Neural crest cell (in vitro differentiated cells): ENCODE results near the gene NSA2. TPM values are rescaled to one million over a fixed set of nuclear protein-coding genes. Genes with fewer than 3 reads are reported as not detected.

Experiments used
- DNase-seq: peaks from one replicate; pipeline ENCODE4 v3.0.0; 2021; ENCODE audit warnings: low read depth, mixed read lengths, low spot score
- H3K27ac Mint-ChIP-seq: one replicate; pipeline ENCODE4 v1.8.0; 2021; ENCODE audit warnings: mild to moderate bottlenecking, mixed read lengths; ENCODE audit not compliant: unreplicated experiment
- H3K27me3 Mint-ChIP-seq: 2 replicates; pipeline ENCODE4 v1.8.0; 2021; ENCODE audit warnings: low read depth, mild to moderate bottlenecking, mixed read lengths
- H3K36me3 Mint-ChIP-seq: 2 replicates; pipeline ENCODE4 v1.8.0; 2021; ENCODE audit warnings: low read depth, mild to moderate bottlenecking, mixed read lengths
- H3K4me1 Mint-ChIP-seq: 2 replicates; pipeline ENCODE4 v1.8.0; 2021; ENCODE audit warnings: mixed read lengths
- H3K4me3 Mint-ChIP-seq: one replicate; pipeline ENCODE4 v1.8.0; 2021; ENCODE audit warnings: mild to moderate bottlenecking, mixed read lengths
- H3K9me3 Mint-ChIP-seq: 2 replicates; pipeline ENCODE4 v1.8.0; 2021; ENCODE audit warnings: mixed read lengths
- long read RNA-seq: library from polyadenylated mRNA; unstranded; transcript quantifications from one replicate; pipeline ENCODE4 v2.0.0, GENCODE V29; 2020
- total RNA-seq: library from RNA; stranded (reverse); gene quantifications from 2 replicates; pipeline ENCODE4 v1.2.1, GENCODE V29; 2021
- TF ChIP-seq, protein P1 (sequence below): fragments of 200-600 bp; sonication (generic); conservative IDR thresholded peaks from 2 replicates; pipeline ENCODE4 v1.5.0; 2021; ENCODE audit warnings: antibody characterized with exemption, mild to moderate bottlenecking

NSA2 gene
- 77.1 and 80.2 TPM in 2 replicates for total RNA-seq
- long read RNA-seq, full-length matches to known transcripts = 5 of 11 reads
- long read RNA-seq, partial matches to known transcripts = 6 of 11 reads
- long read RNA-seq, other reads (novel, unspliced or antisense) = 0 of 11 reads

DNA sequence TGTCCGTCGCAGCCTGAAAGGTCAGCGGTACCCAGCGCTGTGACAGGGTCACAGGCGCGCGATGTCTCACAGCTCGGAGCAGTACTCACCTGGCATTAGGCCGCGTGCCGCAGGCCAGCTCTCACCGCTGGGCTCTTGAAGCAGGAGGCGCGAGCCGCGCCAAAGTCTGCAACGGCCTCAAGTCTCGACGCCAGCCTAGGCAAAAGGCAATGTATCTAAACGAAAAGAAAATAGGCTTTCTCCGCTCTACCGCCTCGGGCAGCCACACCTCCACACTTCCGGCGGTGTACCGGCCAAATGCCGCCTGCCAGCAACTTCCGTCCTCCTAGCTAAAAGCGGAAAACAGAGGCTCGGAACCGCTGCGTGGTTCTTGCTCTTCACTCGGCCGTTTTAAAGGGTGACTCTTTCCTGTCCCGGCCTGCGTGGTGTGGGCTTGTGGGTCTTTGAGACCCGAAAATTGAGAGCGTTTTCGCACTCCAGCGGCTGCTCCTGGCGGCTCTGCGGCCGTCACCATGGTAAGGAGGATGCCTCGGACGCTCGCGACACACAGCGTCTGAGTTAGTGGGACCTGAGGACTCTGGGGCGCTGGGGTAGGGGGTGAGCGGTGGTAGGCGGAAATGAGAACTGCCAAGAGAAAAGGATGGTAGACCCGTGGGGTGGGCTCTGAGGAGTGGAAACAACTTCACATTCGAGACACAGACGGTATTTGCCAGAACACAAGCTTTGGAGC is at the start of gene NSA2, which contains the start of gene GFM2:
Gene NSA2, plus strand, starts transcription at position 401 of the 730 bp plus-strand sequence. Its CDS starts 112 bp downstream, at position 513.
Gene GFM2, minus strand, starts transcription at position 269 of the 730 bp plus-strand sequence. CDS start 3,375 bp downstream, outside the sequence.
- no peaks in the 10 kb centered on the region for H3K9me3 Mint-ChIP-seq
- H3K27ac Mint-ChIP-seq = peak within 1 kb of the TSS; percentile 97
- H3K27me3 Mint-ChIP-seq = no peaks in the 10 kb centered on the region
- peak within 1 kb of the TSS; percentile 100 for H3K4me3 Mint-ChIP-seq
- TF ChIP-seq, protein P1, sequence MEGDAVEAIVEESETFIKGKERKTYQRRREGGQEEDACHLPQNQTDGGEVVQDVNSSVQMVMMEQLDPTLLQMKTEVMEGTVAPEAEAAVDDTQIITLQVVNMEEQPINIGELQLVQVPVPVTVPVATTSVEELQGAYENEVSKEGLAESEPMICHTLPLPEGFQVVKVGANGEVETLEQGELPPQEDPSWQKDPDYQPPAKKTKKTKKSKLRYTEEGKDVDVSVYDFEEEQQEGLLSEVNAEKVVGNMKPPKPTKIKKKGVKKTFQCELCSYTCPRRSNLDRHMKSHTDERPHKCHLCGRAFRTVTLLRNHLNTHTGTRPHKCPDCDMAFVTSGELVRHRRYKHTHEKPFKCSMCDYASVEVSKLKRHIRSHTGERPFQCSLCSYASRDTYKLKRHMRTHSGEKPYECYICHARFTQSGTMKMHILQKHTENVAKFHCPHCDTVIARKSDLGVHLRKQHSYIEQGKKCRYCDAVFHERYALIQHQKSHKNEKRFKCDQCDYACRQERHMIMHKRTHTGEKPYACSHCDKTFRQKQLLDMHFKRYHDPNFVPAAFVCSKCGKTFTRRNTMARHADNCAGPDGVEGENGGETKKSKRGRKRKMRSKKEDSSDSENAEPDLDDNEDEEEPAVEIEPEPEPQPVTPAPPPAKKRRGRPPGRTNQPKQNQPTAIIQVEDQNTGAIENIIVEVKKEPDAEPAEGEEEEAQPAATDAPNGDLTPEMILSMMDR = no peak
- H3K36me3 Mint-ChIP-seq = peaks cover 11% of the 10 kb centered on the region
- DNase-seq = peak; percentile 89
- H3K4me1 Mint-ChIP-seq = peaks cover 29% of the 10 kb centered on the region

DNA sequence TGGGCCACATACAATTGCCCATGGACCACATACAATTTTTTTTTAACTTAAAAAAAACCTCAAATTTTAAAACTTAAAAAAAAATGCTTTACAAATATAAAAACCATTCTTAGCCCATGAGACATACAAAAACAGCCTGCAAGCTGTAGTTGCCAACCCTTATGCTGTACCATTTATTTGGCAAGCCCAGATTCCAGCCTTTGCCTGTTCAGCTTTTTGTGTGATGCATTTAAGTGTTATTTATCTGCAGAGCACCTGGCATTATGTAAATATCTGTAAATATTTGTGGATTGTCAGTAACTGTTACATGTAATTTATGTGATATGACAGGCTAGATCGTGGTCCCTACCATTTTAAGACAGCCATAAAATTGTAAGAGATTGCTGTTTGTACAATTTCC is 49.5 kb upstream of the NSA2 start:
- H3K9me3 Mint-ChIP-seq = no peaks in the 10 kb centered on the region
- no peaks in the 10 kb centered on the region for H3K27me3 Mint-ChIP-seq
- no peaks in the 10 kb centered on the region for H3K4me1 Mint-ChIP-seq
- TF ChIP-seq, protein P1 = no peak
- peaks cover 8% of the 10 kb centered on the region for H3K36me3 Mint-ChIP-seq
- H3K4me3 Mint-ChIP-seq = no peak overlapping the region
- no peak for DNase-seq
- H3K27ac Mint-ChIP-seq = no peak overlapping the region

DNA sequence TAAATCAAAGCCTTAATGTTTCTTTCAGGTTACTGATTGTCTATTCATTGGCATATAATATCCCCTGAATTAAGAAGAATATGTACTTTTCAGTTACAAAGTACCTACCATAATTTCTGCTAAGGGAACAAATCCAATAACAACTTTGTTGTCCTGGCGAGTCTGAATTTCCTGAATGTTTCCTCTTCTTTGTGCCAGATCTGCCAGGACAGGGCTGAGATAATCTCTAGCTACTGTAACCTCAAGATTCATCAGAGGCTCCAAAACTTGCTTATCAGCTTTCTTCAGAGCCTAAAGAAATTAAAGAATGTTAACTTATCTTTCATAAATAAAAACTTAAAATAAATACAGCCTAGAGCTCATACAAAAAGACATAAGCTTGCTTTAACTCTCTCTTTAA is 44.8 kb upstream of the NSA2 start:
- Mint-ChIP-seq H3K27me3 (no peaks in the 10 kb centered on the region), H3K4me3 (no peak overlapping the region), H3K9me3 (no peaks in the 10 kb centered on the region), H3K4me1 (no peaks in the 10 kb centered on the region), H3K36me3 (peaks cover 9% of the 10 kb centered on the region), H3K27ac (no peak overlapping the region)
- TF ChIP-seq, protein P1 = no peak
- no peak for DNase-seq

DNA sequence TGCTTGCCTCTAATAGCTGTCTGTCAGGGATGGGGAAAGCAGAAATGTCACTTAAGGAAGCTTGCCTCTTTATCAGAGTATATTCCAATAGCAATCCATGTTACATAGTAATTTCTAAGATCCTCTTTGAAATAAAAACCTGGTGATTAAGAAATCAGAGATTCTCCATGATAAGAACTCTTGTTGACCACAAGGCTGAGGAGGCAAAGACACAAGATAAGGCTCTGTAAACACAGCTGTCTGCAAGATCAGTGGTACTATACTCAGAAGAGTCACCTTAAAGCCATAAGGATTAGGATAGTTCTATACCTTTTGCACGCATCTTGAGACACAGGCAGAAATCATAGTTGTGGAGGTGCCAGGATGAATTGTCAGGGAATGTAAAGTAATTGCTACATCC is 41.7 kb upstream of the NSA2 start:
- no peaks in the 10 kb centered on the region for H3K27me3 Mint-ChIP-seq
- no peaks in the 10 kb centered on the region for H3K4me1 Mint-ChIP-seq
- no peak overlapping the region for H3K4me3 Mint-ChIP-seq
- no peak for DNase-seq
- TF ChIP-seq, protein P1 = no peak
- peaks cover 10% of the 10 kb centered on the region for H3K36me3 Mint-ChIP-seq
- H3K27ac Mint-ChIP-seq = no peak overlapping the region
- no peaks in the 10 kb centered on the region for H3K9me3 Mint-ChIP-seq

DNA sequence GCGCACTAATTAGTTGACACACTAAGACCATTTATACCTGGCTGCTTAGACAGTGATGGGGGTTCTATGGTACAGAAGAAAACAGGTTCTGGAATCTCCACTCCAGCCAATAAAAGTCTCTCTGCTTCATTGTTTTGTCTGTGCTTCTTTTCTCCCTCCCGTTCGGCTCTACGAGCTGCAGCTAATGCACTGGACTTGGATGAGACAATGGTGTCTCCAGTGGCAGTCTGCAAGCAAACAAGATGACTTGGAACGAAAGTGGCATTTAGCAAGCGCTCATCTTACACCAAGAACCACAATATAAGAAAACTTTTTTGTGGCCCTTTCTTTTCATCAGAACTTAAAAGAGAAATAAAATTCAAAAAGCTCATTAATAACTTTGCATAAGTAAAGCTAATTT is 30.3 kb upstream of the NSA2 start:
- no peaks in the 10 kb centered on the region for H3K4me1 Mint-ChIP-seq
- no peaks in the 10 kb centered on the region for H3K9me3 Mint-ChIP-seq
- no peak overlapping the region for H3K27ac Mint-ChIP-seq
- H3K27me3 Mint-ChIP-seq = no peaks in the 10 kb centered on the region
- TF ChIP-seq, protein P1 = no peak
- no peak for DNase-seq
- H3K36me3 Mint-ChIP-seq = peaks cover 6% of the 10 kb centered on the region
- H3K4me3 Mint-ChIP-seq = no peak overlapping the region
